Keratinocyte (primary cell): ENCODE data around the gene DSCAML1. TPM values are rescaled to one million over a fixed set of nuclear protein-coding genes. Genes with fewer than 3 reads are reported as not detected.

Source experiments
- DNase-seq: peaks from one replicate; pipeline ENCODE4 v3.0.0-alpha.2; 2011; ENCODE audit warnings: low read depth, missing footprints, low spot score
- FAIRE-seq: peaks from 2 replicates; lab custom pipeline; 2011; peaks lifted over from hg19 to GRCh38; lab: Jason Lieb, UNC
- H2AFZ ChIP-seq: 2 replicates; pipeline ENCODE4 v1.6.0; 2012; ENCODE audit warnings: low read length, control low read depth, inconsistent platforms; ENCODE audit not compliant: control insufficient read depth
- H3K27ac ChIP-seq: 2 replicates; pipeline ENCODE4 v1.5.1; 2011; ENCODE audit warnings: low read length; ENCODE audit not compliant: control insufficient read depth, insufficient read depth
- H3K27me3 ChIP-seq: 3 replicates; pipeline ENCODE4 v1.6.0; 2011; ENCODE audit warnings: low read length; ENCODE audit not compliant: control insufficient read depth, insufficient read depth; ENCODE audit errors: extremely low read depth
- H3K36me3 ChIP-seq, 2 experiments: 2 replicates in 1 of 2; 3 replicates in 1 of 2; pipeline ENCODE4 v1.5.1; 2011; ENCODE audit warnings: low read length in 2 of 2, mild to moderate bottlenecking in 1 of 2; ENCODE audit not compliant: control insufficient read depth in 2 of 2, insufficient read depth in 2 of 2; ENCODE audit errors: extremely low read depth in 1 of 2
- H3K4me1 ChIP-seq: 3 replicates; pipeline ENCODE4 v1.5.1; 2011; ENCODE audit warnings: low read length; ENCODE audit not compliant: control insufficient read depth, insufficient read depth; ENCODE audit errors: extremely low read depth
- H3K4me2 ChIP-seq: 3 replicates; pipeline ENCODE4 v1.6.0; 2011; ENCODE audit warnings: low read depth, low read length; ENCODE audit not compliant: control insufficient read depth, insufficient read depth; ENCODE audit errors: extremely low read depth
- H3K4me3 ChIP-seq, 3 experiments: fragments of 200-600 bp in 1 of 3; sonication (generic) in 1 of 3; 2 replicates in 2 of 3; 3 replicates in 1 of 3; pipeline ENCODE4 v1.5.1; 2011 to 2016; ENCODE audit warnings: low read length in 3 of 3, mild to moderate bottlenecking in 3 of 3, control low read depth in 2 of 3, inconsistent platforms in 1 of 3, low read depth in 1 of 3, mixed read lengths in 1 of 3, mixed run types in 1 of 3, moderate library complexity in 1 of 3; ENCODE audit not compliant: control insufficient read depth in 2 of 3, insufficient read depth in 2 of 3; ENCODE audit errors: extremely low read depth in 1 of 3
- H3K79me2 ChIP-seq: 2 replicates; pipeline ENCODE4 v1.6.0; 2012; ENCODE audit warnings: low read length; ENCODE audit not compliant: control insufficient read depth, insufficient read depth
- H3K9ac ChIP-seq: 3 replicates; pipeline ENCODE4 v1.6.0; 2011; ENCODE audit warnings: low read length; ENCODE audit not compliant: control insufficient read depth, insufficient read depth; ENCODE audit errors: extremely low read depth
- H3K9me1 ChIP-seq: 3 replicates; pipeline ENCODE4 v1.6.0; 2011; ENCODE audit warnings: low read length; ENCODE audit not compliant: control insufficient read depth, insufficient read depth; ENCODE audit errors: extremely low read depth
- H3K9me3 ChIP-seq: 2 replicates; pipeline ENCODE4 v1.5.1; 2012; ENCODE audit warnings: low read depth, low read length; ENCODE audit not compliant: control insufficient read depth
- H4K20me1 ChIP-seq: 3 replicates; pipeline ENCODE4 v1.6.0; 2011; ENCODE audit warnings: low read length; ENCODE audit not compliant: control insufficient read depth, insufficient read depth; ENCODE audit errors: extremely low read depth
- CTCF ChIP-seq, 3 experiments: IDR thresholded peaks in 1 of 3; conservative IDR thresholded peaks in 1 of 3; optimal IDR thresholded peaks in 1 of 3; 2 replicates in 2 of 3; 3 replicates in 1 of 3; pipeline versions ENCODE3 to v1.5.1; 2011; ENCODE audit warnings: low read length in 3 of 3, mild to moderate bottlenecking in 3 of 3, moderate library complexity in 2 of 3, control low read depth in 1 of 3, inconsistent platforms in 1 of 3; ENCODE audit not compliant: insufficient read depth in 2 of 3; ENCODE audit errors: extremely low read depth in 1 of 3
- EZH2 ChIP-seq: IDR thresholded peaks from one replicate; pipeline ENCODE4 v1.6.1; 2012; ENCODE audit warnings: inconsistent platforms, mild to moderate bottlenecking, low read length, moderate library complexity
- dilution Hi-C: fragments of 300-500 bp; cut with MboI; formaldehyde crosslinking; loops from one replicate; pipeline ENCODE4 v1.7.0; 2020; ENCODE audit warnings: low sequenced_read_pairs; ENCODE audit not compliant: extremely low pct_ligation_motif_present
- polyA plus RNA-seq, 5 experiments: library from polyadenylated mRNA; depleted of rRNA in 3 of 5; stranded (reverse) in 3 of 5; stranded (forward) in 1 of 5; unstranded in 1 of 5; fragments of >200 nt; gene quantifications; 1 replicate in 1 of 5; 2 replicates in 3 of 5; 3 replicates in 1 of 5; pipeline versions ENCODE4 v1.2.1 to v1.2.3, GENCODE V29; 2011 to 2012; ENCODE audit warnings: missing spikeins in 2 of 5, low read depth in 1 of 5, low replicate concordance in 1 of 5

DSCAML1 gene
- polyA plus RNA-seq, 1 donor (not counting 4 experiments of a cell fraction or from before 2014, with no cell fraction given), result not detected

- Histone ChIP-seq H3K4me2 (no peak overlapping the region), H4K20me1 (no peaks in the 10 kb centered on the region), H3K27ac (no peak overlapping the region), H2AFZ (no peak overlapping the region), H3K4me3 (no peak overlapping the region), H3K27me3 (peaks cover 14% of the 10 kb centered on the region), H3K36me3 (no peaks in the 10 kb centered on the region), H3K4me1 (no peaks in the 10 kb centered on the region), H3K79me2 (no peaks in the 10 kb centered on the region), H3K9ac (no peak overlapping the region), H3K9me1 (no peaks in the 10 kb centered on the region), H3K9me3 (no peaks in the 10 kb centered on the region)
- DNase-seq, result no peak
- TF ChIP-seq EZH2, result no peak
- TF ChIP-seq CTCF (optimal IDR thresholded peaks at IDR 0.05 in 1 of 3, IDR thresholded peaks at IDR 0.05 in 1 of 3, conservative IDR thresholded peaks at IDR 0.05 in 1 of 3; ENCODE audit: extremely low read depth in 1 of 3, insufficient read depth in 2 of 3, low read length in 3 of 3), result no peak
- FAIRE-seq, result no peak
- dilution Hi-C loops, result no loop called here
Observed at GRCh38 chr11:117573326-117573725, 223.7 kb downstream of the DSCAML1 start.

DNA sequence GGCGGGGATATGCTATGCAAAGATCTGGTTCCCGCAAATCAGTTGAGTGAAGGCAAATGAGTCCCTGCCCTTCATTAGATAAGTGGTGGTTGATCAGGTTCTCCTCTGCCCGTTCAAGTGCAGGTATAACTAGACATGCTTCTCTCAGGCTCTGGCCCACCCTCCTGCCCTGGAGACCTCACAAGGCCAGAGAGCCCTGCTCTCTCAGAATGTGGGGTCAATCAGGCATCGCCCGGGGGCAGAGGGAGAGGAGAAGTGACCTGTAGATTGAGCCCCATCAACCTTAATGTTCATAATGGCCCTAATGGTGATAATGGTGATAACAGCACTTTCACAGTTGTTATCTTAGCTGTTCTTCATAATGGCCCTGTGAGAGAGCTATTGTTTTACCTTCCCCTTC lies 224.3 kb downstream of the DSCAML1 start:
- Histone ChIP-seq H3K4me3 (no peak overlapping the region), H2AFZ (no peak overlapping the region), H3K27me3 (peaks cover 14% of the 10 kb centered on the region), H3K27ac (no peak overlapping the region), H4K20me1 (no peaks in the 10 kb centered on the region), H3K36me3 (no peaks in the 10 kb centered on the region), H3K4me1 (no peaks in the 10 kb centered on the region), H3K9ac (no peak overlapping the region), H3K79me2 (no peaks in the 10 kb centered on the region), H3K4me2 (no peak overlapping the region), H3K9me3 (no peaks in the 10 kb centered on the region), H3K9me1 (no peaks in the 10 kb centered on the region)
- no peak for FAIRE-seq
- TF ChIP-seq EZH2 (no peak), CTCF (optimal IDR thresholded peaks at IDR 0.05 in 1 of 3, IDR thresholded peaks at IDR 0.05 in 1 of 3, conservative IDR thresholded peaks at IDR 0.05 in 1 of 3; ENCODE audit: extremely low read depth in 1 of 3, insufficient read depth in 2 of 3, low read length in 3 of 3) (no peak)
- DNase-seq, result no peak
- dilution Hi-C loops, result no loop called here
